ENCODE results near the gene DNALI1.

Gene DNALI1

DNA sequence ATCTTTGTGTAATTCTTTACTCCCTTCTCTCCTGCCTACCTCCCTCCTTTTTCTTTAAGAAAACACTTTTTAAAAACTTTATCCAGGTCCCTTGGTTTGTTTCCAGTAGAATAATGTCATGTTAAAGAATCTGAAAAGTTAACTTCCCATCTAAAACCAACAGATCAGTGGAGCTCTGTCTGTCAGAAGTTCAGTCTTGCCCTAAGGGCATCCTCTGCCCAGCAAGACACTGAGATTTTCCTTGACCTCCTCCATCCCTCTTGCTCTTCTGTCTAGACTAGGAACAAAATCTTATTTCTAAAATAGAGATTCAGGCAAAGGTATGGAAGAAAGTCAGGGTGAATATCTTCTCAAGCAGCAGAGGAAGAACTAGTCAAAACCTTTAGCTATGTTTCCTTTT is 44.7 kb downstream of the DNALI1 start:
- DNase-seq (ENCODE audit: low read depth in 3 of 3) = no peak

DNA sequence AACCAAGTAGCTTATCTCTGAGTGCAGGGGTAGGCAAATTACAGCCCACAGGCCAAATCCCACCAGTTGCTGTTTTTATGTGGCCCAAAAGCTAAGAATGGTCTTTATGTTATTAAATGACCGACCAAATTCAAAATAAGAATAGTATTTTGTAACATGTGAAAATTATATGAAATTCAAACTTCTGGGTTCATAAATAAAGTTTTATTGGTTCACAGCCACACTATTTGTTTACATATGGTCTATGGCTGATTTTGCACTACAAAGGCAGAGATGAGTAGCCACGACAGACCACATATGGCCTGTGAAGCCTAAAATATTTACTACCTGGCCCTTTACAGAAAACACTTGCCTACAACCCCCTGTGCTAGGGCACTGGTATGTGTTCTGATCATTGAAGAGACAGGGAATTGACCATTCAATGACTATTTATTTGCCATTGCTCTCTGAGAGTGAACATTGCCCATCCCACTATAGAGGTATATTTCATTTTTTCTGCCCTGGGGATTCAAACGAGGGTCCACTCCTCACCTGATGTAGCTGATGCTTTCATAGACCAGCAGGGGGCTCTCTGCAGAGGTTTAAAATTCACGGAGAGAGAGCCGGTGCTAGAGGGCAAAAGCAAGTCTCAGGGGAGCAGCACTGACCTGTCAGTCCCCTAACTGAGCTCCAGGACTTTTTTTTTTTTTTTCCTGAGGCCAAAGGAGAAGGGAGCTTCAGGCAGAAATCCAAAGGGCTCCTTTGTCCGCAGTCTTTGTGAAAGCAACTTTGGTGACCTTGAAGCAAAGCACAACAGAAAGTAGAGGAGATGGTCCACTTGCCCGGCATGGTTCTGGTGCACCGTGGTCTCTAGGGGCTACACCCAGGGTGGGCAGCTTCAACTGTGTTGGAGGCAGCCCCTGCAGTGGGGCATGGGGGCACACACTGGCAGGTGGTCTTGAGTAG is 46.3 kb downstream of the DNALI1 start:
- DNase-seq (ENCODE audit: low read depth in 3 of 3) = peak in 2 of 3 experiments; percentile 6 to 17

DNA sequence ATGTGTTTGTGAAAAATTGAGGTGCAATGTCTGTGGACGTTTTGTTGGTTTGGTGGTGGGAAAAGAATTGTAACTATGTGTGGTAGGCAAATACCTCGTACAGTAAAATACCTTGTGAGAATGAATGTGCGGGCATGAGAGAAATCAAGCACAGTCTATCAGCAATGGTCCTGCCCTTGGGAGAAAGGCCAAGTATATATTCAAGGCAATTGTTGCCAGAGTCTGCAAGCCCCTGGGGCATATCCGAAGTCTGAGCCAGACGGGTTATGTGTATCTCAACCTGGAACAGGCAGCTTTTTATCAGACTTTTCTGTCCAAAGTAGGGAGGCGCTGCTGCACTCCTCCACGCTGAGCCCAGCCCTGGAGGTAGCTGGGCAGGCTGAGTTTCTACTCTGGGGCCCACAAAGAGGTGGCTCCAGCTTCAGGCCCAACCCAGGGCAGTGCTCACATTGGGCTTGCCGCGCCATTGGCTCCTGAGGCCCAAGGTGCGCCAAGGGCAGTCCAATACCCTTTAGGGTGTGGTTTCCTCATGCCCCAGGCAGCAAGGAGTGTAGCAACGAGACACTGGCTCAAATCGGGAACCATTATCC is 48.4 kb downstream of the DNALI1 start:
- DNase-seq (ENCODE audit: low read depth in 3 of 3) = no peak

DNA sequence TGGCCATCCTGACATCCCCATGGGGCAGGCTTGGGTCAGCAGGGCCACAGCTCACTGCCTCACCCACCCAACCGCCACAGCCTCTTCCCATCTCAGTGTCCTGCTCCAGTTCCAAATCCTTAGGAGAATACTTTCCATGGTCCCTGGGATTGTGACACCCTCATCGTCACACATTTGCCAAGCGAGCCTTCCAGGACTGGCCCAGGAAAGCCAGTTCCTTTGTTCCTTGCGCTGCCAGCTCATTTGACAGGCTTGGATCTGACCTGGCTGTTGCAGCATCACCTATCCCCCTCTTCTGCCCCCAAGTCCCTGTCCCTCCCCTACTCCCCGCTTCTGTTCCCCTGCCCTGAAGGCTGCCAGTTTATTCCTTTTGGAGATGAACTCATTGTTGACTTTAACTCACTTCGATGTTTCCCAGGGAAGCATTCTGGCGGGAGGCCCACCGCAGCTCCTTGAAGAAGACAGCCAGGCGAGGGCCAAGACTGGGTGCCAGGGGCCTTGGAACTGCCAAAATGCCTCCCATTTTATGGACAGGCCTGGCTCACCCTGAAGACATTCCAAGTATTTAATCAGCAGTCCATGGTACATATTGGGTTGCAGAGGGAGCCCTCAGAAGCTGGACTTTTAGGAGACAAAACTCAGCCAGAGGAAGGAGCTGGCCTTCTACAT is 49.2 kb downstream of the DNALI1 start:
- no peak for DNase-seq (ENCODE audit: low read depth in 3 of 3)

DNA sequence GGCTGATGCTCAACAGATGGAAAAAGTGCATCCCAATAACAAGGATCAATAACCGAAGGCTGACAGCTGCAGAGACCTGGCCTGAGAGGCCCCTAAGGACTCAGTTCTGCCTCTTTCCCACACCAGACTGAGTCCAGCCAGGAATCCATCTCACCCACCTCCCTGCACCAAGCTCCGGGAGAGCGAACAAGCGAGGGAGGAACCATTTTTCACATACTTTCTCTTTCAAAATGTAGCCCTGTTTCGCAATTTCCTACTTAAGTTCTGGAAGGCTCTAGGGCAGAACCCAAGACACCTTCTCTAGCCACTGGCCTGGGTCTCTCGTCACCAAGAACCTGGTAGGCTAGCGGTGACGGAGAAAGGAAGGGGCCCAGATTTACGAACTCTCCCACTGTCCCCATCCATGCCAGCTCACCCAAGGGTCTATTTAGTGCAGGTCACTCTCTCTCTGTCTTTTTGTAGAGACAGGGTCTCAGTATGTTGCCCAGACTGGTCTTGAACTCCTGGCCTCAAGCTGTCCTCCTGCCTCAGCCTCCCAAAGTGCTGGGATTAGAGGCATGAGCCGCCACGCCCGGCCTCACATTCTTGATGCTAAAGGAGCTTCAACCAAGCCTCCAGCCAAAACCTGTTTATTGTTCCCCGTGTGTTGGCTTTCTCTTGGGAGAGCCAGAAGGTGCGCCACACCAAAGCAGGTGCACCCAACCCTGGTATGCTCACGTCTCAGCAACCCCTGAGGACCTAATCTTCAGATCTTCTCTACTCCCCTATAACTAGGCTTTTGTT is 49.9 kb downstream of the DNALI1 start:
- no peak for DNase-seq (ENCODE audit: low read depth in 3 of 3)

DNA sequence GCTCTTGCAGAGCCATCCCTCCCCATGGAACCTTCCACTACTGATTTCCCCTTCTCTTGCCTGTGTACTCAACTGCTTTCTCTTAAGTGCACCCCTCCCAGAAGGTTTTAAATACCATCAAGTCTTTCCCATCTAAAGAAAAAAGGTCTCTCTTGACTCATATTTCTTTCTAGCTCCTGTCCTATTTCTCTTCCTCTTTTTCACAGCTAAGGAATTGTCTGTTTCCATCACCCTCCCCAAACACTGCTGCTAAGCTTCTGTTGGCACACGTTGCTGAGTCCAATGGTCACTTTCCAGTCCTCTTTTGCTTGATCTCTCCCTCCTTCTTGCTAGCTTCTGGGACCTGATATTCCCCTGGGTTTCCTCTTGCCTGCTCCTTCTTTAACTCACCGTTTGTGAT is 52.3 kb downstream of the DNALI1 start:
- DNase-seq (ENCODE audit: low read depth in 3 of 3) = no peak

DNA sequence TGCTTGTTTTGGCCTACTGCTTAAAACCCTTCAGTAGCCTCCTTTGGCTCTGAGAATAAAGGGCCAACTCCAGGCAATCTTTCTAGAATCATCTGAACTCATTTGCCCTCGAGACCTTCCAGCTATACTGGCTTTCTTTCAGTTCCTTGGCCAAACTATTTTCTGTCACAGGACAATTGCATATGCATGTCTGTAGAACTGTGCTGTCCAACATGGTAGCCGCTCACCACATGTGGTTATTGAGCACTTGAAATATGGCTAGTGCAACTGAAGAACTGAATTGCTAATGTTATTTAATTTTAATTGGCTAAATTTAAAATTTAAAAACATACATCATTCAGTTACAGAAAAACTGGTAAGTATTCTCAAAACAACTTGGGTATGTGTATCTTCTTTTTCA is 53.3 kb downstream of the DNALI1 start:
- DNase-seq (ENCODE audit: low read depth in 3 of 3) = no peak

DNA sequence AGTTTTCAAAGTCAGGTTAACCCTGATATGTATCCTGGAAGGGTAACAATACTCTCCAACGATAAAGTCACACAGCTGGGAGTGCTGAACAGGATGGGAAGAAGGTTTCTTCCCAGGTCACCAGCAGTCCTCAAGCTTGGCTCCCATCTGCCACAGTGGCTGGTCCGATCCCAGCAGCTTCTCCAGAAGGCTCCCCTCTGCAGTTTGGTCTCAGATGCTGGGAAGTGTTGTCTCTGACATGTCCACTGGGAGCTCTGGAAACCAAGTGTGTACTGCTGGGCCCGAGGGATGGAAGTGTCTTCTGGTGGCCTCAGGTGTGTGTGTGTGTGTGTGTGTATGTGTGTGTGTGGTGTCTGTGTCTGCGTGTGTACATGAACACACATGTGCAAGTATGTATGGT is 55.4 kb downstream of the DNALI1 start:
- no peak for DNase-seq (ENCODE audit: low read depth in 3 of 3)

DNA sequence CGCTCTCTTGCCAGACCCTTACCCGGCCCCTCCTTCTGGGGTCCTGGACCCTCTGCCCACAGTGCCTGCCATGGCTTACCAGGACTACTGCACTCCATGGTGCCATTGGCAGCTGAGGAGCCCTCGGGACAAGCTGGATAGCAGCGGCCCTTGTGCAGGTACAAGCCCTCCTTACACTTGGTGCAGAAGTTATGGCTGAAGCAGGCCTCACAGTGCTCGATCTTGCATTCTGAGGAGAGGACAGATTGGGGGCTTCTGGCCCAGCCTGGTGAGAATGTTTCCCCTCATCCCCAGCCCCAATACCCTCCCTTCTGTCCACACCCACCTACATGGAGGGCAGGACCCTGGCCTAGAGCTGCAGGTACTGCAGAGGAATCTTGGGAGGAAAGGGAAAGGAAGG is 57.4 kb downstream of the DNALI1 start:
- DNase-seq (ENCODE audit: low read depth in 3 of 3) = no peak

DNA sequence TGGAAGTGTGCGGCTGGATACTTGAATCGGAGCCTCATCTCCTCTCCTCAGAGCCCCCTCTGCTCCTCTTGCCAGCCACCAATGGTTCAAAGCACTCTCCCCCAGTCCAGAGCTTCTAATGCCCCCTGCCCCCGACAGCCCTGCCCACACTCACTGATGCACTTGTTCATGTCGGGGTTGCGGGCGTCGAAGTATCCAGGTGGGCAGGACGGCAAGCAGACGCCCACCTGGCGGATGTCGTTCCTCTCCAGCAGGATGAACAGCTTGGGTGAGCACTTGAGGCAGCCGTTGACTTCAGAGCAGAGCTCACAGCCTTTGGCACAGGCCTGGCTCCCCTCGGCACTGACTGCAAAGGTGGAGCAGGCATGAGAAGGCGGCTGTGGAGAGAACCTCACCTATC is 59.6 kb downstream of the DNALI1 start:
- DNase-seq (ENCODE audit: low read depth in 3 of 3) = no peak

All from stimulated activated CD4-positive, alpha-beta T cell treated with anti-CD3 and anti-CD28 coated beads, TNF-alpha, amount 100 ng/mL, for 24 hours (primary cell).